GM18951 (cell line): ENCODE measurements around the gene GALNS.

ENCODE experiments used
- POLR2A ChIP-seq: IDR thresholded peaks from 4 replicates; pipeline ENCODE4 v1.6.1; 2011; ENCODE audit warnings: mild to moderate bottlenecking; ENCODE audit not compliant: insufficient read length, insufficient read depth; ENCODE audit errors: extremely low read depth
- in situ Hi-C: fragments of 300-500 bp; cut with MboI; formaldehyde crosslinking; loops from one replicate; pipeline ENCODE4 v1.12.0; 2022; ENCODE audit warnings: low sequenced_read_pairs, mixed read lengths, inconsistent platforms; ENCODE audit not compliant: unreplicated experiment

Gene GALNS

GRCh38 chr16:88885693-88886280, 29.0 kb upstream of the GALNS start:
- in situ Hi-C loops, result no loop called here

GRCh38 chr16:88884569-88885271, 28.0 kb upstream of the GALNS start:
- no peak for TF ChIP-seq POLR2A
- in situ Hi-C loops, result no loop called here

More at GRCh38 chr16:88885693-88886280, 29.0 kb upstream of the GALNS start:
- TF ChIP-seq POLR2A, result no peak

GRCh38 chr16:88883946-88884345, 27.2 kb upstream of the GALNS start:
- TF ChIP-seq POLR2A, result no peak
- in situ Hi-C loops, result no loop called here

- in situ Hi-C loops, result no loop called here
- TF ChIP-seq POLR2A, result no peak
Measured at GRCh38 chr16:88883117-88883895, 26.6 kb upstream of the GALNS start.

GRCh38 chr16:88882358-88883030, 25.7 kb upstream of the GALNS start:
- TF ChIP-seq POLR2A, result no peak
- in situ Hi-C loops, result no loop called here

GRCh38 chr16:88881675-88882357, 25.1 kb upstream of the GALNS start:
- in situ Hi-C loops, result no loop called here
- TF ChIP-seq POLR2A, result no peak

- no peak for TF ChIP-seq POLR2A
- in situ Hi-C loops, result no loop called here
Measured at GRCh38 chr16:88881007-88881615, 24.4 kb upstream of the GALNS start.

GRCh38 chr16:88880226-88881006, 23.7 kb upstream of the GALNS start:
- no peak for TF ChIP-seq POLR2A
- in situ Hi-C loops, result no loop called here

- TF ChIP-seq POLR2A, result no peak
- in situ Hi-C loops, result no loop called here
Measured at GRCh38 chr16:88879788-88880055, 23.0 kb upstream of the GALNS start.

GRCh38 chr16:88878967-88879787, 22.4 kb upstream of the GALNS start:
- in situ Hi-C loops, result no loop called here

GRCh38 chr16:88878356-88878755, 21.6 kb upstream of the GALNS start:
- in situ Hi-C loops, result no loop called here
- TF ChIP-seq POLR2A, result no peak

More at GRCh38 chr16:88878967-88879787, 22.4 kb upstream of the GALNS start:
- TF ChIP-seq POLR2A, result no peak
